NCI-H345 treated with DMSO at 0.1 percent for 48 hours (cell line): Measurements from ENCODE around the gene SSUH2.
"Not testable (repeated sequence)": the region's sequence is repeated elsewhere in the genome, so short reads cannot be mapped to it uniquely, and the experiment has no call there.

Experiments used
- DNase-seq: peaks from one replicate; lab custom pipeline; 2025; ENCODE audit not compliant: unreplicated experiment; lab: John Stamatoyannopoulos, UW

Gene SSUH2

GRCh38 chr3:8584661-8585060, 59.9 kb downstream of the SSUH2 start:
- DNase-seq, result no peak

GRCh38 chr3:8581806-8582445, 62.7 kb downstream of the SSUH2 start:
- no peak for DNase-seq

GRCh38 chr3:8581373-8581772, 63.2 kb downstream of the SSUH2 start:
- DNase-seq, result no peak

GRCh38 chr3:8580434-8580833, 64.2 kb downstream of the SSUH2 start:
- not testable (repeated sequence) for DNase-seq

GRCh38 chr3:8579943-8580342, 64.7 kb downstream of the SSUH2 start:
- DNase-seq, result no peak

GRCh38 chr3:8579096-8579495, 65.5 kb downstream of the SSUH2 start:
- no peak for DNase-seq

GRCh38 chr3:8578282-8578681, 66.3 kb downstream of the SSUH2 start:
- DNase-seq, result no peak

GRCh38 chr3:8576841-8577571, 67.6 kb downstream of the SSUH2 start:
- DNase-seq, result no peak

GRCh38 chr3:8576436-8576835, 68.2 kb downstream of the SSUH2 start:
- DNase-seq, result no peak

- DNase-seq, result no peak
Observed at GRCh38 chr3:8575364-8576104, 69.1 kb downstream of the SSUH2 start.

- no peak for DNase-seq
Observed at GRCh38 chr3:8574670-8575322, 69.8 kb downstream of the SSUH2 start.

- no peak for DNase-seq
Observed at GRCh38 chr3:8574040-8574669, 70.4 kb downstream of the SSUH2 start.

- no peak for DNase-seq
Observed at GRCh38 chr3:8573342-8573926, 71.2 kb downstream of the SSUH2 start.

GRCh38 chr3:8571256-8571655, 73.3 kb downstream of the SSUH2 start:
- DNase-seq, result no peak
